Heart left ventricle (tissue), 16 donors: Measurements from ENCODE around the gene SSR2. TPM values are rescaled to one million over a fixed set of nuclear protein-coding genes. Genes with fewer than 3 reads are reported as not detected.
A peak's percentile ranks its signal among the peaks of the same experiment; 100 is the strongest.

Source experiments
- ATAC-seq, 4 donors: fragments of 200-7000 bp; cut with Tn5 transposase; one replicate each; pipeline ENCODE4 v1.9.1; 2020 to 2022; ENCODE audit warnings: moderate library complexity in 4 of 4, mild to moderate bottlenecking in 3 of 4, moderate number of reproducible peaks in 1 of 4
- DNase-seq, 5 donors: peaks; one replicate each; pipeline ENCODE4 v3.0.0-alpha.2; 2020
- H3K27ac ChIP-seq, 12 donors: fragments of 200-600 bp; sonication (generic) in 4 of 12; one replicate each; pipeline versions ENCODE4 v1.5.0 to v1.8.0; 2016 to 2022; ENCODE audit warnings: mild to moderate bottlenecking in 2 of 12
- H3K27me3 ChIP-seq, 9 donors: fragments of 200-600 bp; sonication (generic) in 2 of 9; one replicate each; pipeline versions ENCODE4 v1.5.1 to v1.8.0; 2016 to 2022; ENCODE audit warnings: mild to moderate bottlenecking in 3 of 9
- H3K36me3 ChIP-seq, 9 donors: fragments of 200-600 bp; sonication (generic) in 2 of 9; one replicate each; pipeline versions ENCODE4 v1.5.0 to v1.8.0; 2018 to 2022; ENCODE audit warnings: mild to moderate bottlenecking in 2 of 9
- H3K4me1 ChIP-seq, 12 donors: fragments of 200-600 bp; sonication (generic) in 4 of 12; one replicate each; pipeline versions ENCODE4 v1.5.0 to v1.8.0; 2016 to 2022; ENCODE audit warnings: mild to moderate bottlenecking in 3 of 12
- H3K4me3 ChIP-seq, 12 donors: fragments of 200-600 bp; sonication (generic) in 4 of 12; one replicate each; pipeline versions ENCODE4 v1.5.0 to v1.8.0; 2017 to 2022; ENCODE audit warnings: mild to moderate bottlenecking in 9 of 12, moderate library complexity in 4 of 12
- H3K9me3 ChIP-seq, 12 donors: fragments of 200-600 bp; sonication (generic) in 4 of 12; one replicate each; pipeline versions ENCODE4 v1.5.0 to v1.8.0; 2016 to 2022; ENCODE audit warnings: mild to moderate bottlenecking in 1 of 12
- CTCF ChIP-seq, 12 donors: fragments of 200-600 bp; sonication (generic) in 4 of 12; IDR thresholded peaks; one replicate each; pipeline versions ENCODE4 v1.5.0 to v1.8.0; 2018 to 2022; ENCODE audit warnings: antibody characterized with exemption in 12 of 12, mild to moderate bottlenecking in 5 of 12
- POLR2A ChIP-seq, 2 donors: fragments of 450-650 bp; IDR thresholded peaks; one replicate each; pipeline ENCODE4 v1.6.1; 2017; ENCODE audit warnings: antibody characterized with exemption in 2 of 2, mild to moderate bottlenecking in 2 of 2, moderate library complexity in 2 of 2
- WGBS, 4 donors: extraction: QIAGEN DNeasy Blood & Tissue Kit in 2 of 4; methylation state at CpG; one replicate each; pipeline versions ENCODE4 v1.1.5 to v1.1.7; 2013 to 2018; 5-methylcytosine and 5-hydroxymethylcytosine counted together
- intact Hi-C, 10 donors: fragments of 100-400 bp; cut with DNase I; formaldehyde crosslinking; loops; one replicate each; pipeline versions ENCODE4 v1.11.1 to v1.14.2; 2022
- polyA plus RNA-seq, 2 donors: library from polyadenylated mRNA; stranded (reverse); fragments of 200-250 nt; gene quantifications; one replicate each; pipeline ENCODE4 v1.2.3, GENCODE V29; 2013
- total RNA-seq, 9 donors: library from RNA; depleted of rRNA in 2 of 9; stranded (reverse); fragments of >200 nt in 2 of 9; fragmentation: NEBNext Ultra II Directional in 3 of 9; extraction: Animal tissue kit (Norgen Biotek cat#: 25700) in 3 of 9; gene quantifications; one replicate each; pipeline versions ENCODE4 v1.1.0 to v1.2.4, GENCODE V29; 2016 to 2023
- donor health status: ischemic (EF 13 %, LVEDD 7.1; RV severe dilation, severe dysfunction).
- donor health status: healthy with polysubstance abuse.
- donor health status: DM: no; HTN: yes; CAD: no.
- donor health status: DM: no; HTN: no; CAD: no.
- donor health status: ischemic (EF 25% LVEDD 6.9; RV normal size, moderate dysfunction).
- donor health status: ischemic (EF 25% LVEDD 5.7; RV mildly dilated, moderate dysfunction).
- donor health status: healthy.
- donor health status: DM: yes; HTN: yes; CAD: no.
- donor health status: ischemic (EF 35%, LVEDD 5.7; RV mildly dilated, moderate dysfunction).
- donor health status: nonischemic (EF 11% LVEDD 7.7; RV severe dilation, severe dysfunction).
- donor health status: DM: yes; HTN: yes; CAD: no.
- donor health status: PGD.
- donor health status: ischemic (EF 29% LVEDD 5.4; RV normal size, mild dysfunction).
- donor health status: nonischemic (EF 23%, LVEDD 6.1; RV moderate dilation, normal function).

SSR2 gene
- total and polyA plus RNA-seq, 11 donors: 63.9 to 282 (median 81.2) TPM

GRCh38 chr1:156009404-156009803 is 11.3 kb downstream of the SSR2 start:
- no peaks in the 10 kb centered on the region for H3K27me3 ChIP-seq
- TF ChIP-seq CTCF (IDR thresholded peaks at IDR 0.05) (no peak), POLR2A (IDR thresholded peaks at IDR 0.05) (no peak)
- peak in 1 of 4 donors; percentile 18 for ATAC-seq
- 51 to 54% (median 53%) methylated on average over 3 of the region's 3 CpGs for WGBS, 4 donors
- H3K27ac ChIP-seq: no peak overlapping the region
- H3K4me1 ChIP-seq: no peaks in the 10 kb centered on the region
- no peaks in the 10 kb centered on the region for H3K9me3 ChIP-seq
- DNase-seq: no peak
- H3K4me3 ChIP-seq: no peak overlapping the region
- peaks cover 4 to 81% (median 63%) of the 10 kb centered on the region in 9 donors for H3K36me3 ChIP-seq
- intact Hi-C loops: no loop called here

DNA sequence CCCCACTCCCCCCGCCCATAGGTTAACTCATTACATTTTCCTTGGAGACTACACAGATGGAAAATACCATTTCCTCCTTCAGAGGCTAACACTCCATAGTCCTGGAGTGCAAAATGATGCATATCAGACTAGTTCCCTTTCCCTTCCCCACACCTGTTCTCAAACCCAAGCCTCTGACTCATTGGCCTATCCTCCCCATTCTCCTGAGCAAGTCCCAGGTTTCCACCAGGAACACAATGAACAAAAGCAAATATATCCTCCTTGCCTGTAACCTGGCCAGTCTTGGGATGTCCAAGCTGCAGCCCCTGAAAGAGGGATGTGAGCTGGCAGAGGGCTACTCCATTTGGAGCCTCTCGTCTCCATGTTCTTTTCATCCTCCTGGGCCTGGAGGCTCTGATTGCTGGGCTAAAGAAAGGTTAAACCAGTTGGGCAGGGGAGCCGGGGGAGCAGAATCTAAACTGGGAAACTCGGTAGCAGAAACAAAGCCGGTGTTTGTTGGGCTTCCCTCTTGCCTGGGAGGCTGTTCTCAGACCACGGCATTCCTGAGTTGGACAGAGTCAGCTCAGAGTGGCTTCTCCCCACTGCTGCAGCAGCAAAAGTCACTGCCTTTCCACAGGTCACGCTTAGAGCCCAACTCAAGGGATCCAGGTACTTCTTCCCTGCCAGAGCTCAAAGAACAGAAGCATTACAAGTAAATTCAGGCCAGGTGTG is 13.9 kb downstream of the SSR2 start:
- Histone ChIP-seq H3K4me3 (no peak overlapping the region), H3K4me1 (peaks cover 0 to 4% (median 0%) of the 10 kb centered on the region in 12 donors), H3K27ac (no peak overlapping the region), H3K9me3 (no peaks in the 10 kb centered on the region), H3K27me3 (no peaks in the 10 kb centered on the region), H3K36me3 (peaks cover 0 to 55% (median 38%) of the 10 kb centered on the region in 9 donors)
- intact Hi-C loops: no loop called here
- ATAC-seq (no peak), DNase-seq (no peak)
- TF ChIP-seq POLR2A (IDR thresholded peaks at IDR 0.05) (no peak), CTCF (IDR thresholded peaks at IDR 0.05) (no peak)
- WGBS, 4 donors: 58 to 83% (median 61%) methylated on average over 4 to 7 of the region's 7 CpGs

DNA sequence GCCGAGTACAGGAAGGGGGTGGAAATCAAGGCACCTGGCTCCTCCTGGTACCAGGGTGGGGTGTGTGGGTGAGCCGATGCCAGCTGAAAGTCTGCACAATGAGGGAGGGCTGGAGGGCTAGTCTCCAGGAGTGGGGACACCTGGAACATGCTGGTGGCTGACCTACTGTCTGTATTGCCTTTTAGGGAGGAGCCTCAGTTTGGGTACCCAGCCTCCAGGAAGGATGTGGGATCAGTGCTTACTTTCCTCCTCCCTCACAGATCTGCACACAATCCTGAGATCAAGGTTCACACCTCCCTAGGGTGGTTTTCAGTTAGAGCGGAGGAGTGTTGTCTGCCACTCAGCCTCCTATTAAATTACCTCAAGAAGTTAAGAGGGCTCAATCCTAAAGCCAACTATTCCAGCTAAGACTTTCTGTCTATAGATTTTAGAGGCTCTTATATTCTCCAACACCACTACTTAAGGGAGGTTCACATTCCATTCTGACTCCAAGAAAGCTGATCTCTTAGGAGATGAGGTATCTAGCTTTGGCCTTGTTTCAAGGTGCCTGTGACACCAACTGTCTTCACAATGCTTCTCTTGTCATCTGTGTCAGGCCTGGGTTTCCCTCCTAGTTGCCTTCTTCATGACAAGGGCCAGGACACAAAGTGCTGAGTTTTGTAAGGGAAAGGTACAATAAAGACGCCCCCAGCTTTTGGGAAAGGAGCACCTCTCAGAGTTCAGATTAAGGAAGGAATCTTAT is 15.7 kb downstream of the SSR2 start:
- TF ChIP-seq POLR2A (IDR thresholded peaks at IDR 0.05) (no peak), CTCF (IDR thresholded peaks at IDR 0.05) (no peak)
- intact Hi-C loops: no loop called here
- no peak for DNase-seq

DNA sequence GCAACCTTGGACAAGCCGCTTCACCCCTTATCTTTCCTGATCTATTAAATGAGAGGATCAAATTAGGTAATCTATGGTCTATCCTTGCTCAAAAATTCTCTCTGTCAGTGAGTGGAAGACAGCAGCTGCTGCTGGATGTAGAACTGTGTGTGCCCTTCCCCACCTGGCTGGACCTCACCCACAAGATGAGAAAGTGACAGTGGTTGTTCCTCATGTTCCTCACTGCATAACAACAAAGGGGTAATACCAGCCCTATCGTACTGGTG is 16.9 kb downstream of the SSR2 start:
- no peaks in the 10 kb centered on the region for H3K9me3 ChIP-seq
- no peak for TF ChIP-seq CTCF (IDR thresholded peaks at IDR 0.05)
- no peak for TF ChIP-seq POLR2A (IDR thresholded peaks at IDR 0.05)
- WGBS, 4 donors: 50 to 91% (median 69%) methylated on average over 2 of the region's 2 CpGs
- H3K4me1 ChIP-seq: peaks cover 0 to 12% (median 0%) of the 10 kb centered on the region in 12 donors
- H3K27ac ChIP-seq: no peak overlapping the region
- no peak for ATAC-seq
- no peaks in the 10 kb centered on the region for H3K27me3 ChIP-seq
- intact Hi-C loops: no loop called here
- peaks cover 0 to 26% (median 8%) of the 10 kb centered on the region in 9 donors for H3K36me3 ChIP-seq
- no peak overlapping the region for H3K4me3 ChIP-seq
- DNase-seq: no peak

More for the DNA sequence above, 15.7 kb downstream of the SSR2 start:
- H3K27me3 ChIP-seq: no peaks in the 10 kb centered on the region
- H3K36me3 ChIP-seq: peaks cover 0 to 37% (median 19%) of the 10 kb centered on the region in 9 donors
- H3K9me3 ChIP-seq: no peaks in the 10 kb centered on the region
- H3K4me3 ChIP-seq: no peak overlapping the region
- H3K27ac ChIP-seq: peak overlapping the region in 1 of 12 donors; percentile 34
- H3K4me1 ChIP-seq: peaks cover 0 to 12% (median 0%) of the 10 kb centered on the region in 12 donors
- 67 to 85% (median 71%) methylated on average over 4 of the region's 4 CpGs for WGBS, 4 donors
- ATAC-seq: no peak
